Stromal cell of bone marrow (primary cell): Measurements from ENCODE around the gene LRRC74B.
"Not testable (repeated sequence)": the region's sequence is repeated elsewhere in the genome, so short reads cannot be mapped to it uniquely, and the experiment has no call there.

ENCODE experiments used
- DNase-seq: peaks from one replicate; pipeline ENCODE4 v3.0.0-alpha.2; 2012; ENCODE audit warnings: low read depth

LRRC74B gene

DNA sequence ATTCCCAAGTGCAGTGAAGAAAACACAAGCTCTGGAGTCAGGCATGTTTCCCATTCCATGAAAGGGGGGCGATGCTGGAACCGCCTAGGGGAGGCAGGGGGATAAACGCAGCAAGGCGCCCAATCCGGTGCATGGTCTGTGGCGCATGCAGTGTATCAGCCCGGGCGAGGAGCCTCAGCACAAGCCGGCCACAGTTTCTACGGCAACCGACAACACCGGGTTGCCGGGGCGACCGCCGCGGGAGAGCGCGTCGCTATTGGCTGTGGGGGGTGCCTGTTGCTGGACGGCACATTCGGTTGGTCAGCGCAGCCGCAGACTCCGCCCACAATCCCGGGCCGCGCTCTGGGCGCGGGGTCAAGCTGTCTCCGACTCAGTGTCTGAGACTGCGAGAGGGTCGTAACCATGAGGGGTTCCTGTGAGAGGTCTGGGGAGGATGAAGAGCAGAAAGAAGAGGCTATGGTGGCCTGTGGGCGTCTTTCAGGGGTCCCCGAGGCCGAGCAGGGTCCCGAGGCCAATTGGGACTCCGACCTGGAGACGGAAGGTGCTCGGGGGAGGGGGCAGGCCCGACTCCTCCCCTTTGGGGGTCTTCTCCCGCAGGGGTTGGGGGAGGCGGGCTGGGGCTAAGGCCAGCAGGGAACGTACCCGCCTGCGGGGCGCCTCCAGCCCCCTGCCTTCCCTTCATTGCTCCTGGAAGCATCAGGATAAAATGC, at the start of gene LRRC74B:
Gene LRRC74B, plus strand, starts transcription at position 362 of the 710 bp plus-strand sequence. Its CDS starts 41 bp downstream, at position 403.
- DNase-seq, result peak; percentile 90

- no peak for DNase-seq
Observed at GRCh38 chr22:20996031-20996410, 49.7 kb upstream of the LRRC74B start.

- no peak for DNase-seq
Observed at GRCh38 chr22:20996598-20997535, 48.9 kb upstream of the LRRC74B start.

DNA sequence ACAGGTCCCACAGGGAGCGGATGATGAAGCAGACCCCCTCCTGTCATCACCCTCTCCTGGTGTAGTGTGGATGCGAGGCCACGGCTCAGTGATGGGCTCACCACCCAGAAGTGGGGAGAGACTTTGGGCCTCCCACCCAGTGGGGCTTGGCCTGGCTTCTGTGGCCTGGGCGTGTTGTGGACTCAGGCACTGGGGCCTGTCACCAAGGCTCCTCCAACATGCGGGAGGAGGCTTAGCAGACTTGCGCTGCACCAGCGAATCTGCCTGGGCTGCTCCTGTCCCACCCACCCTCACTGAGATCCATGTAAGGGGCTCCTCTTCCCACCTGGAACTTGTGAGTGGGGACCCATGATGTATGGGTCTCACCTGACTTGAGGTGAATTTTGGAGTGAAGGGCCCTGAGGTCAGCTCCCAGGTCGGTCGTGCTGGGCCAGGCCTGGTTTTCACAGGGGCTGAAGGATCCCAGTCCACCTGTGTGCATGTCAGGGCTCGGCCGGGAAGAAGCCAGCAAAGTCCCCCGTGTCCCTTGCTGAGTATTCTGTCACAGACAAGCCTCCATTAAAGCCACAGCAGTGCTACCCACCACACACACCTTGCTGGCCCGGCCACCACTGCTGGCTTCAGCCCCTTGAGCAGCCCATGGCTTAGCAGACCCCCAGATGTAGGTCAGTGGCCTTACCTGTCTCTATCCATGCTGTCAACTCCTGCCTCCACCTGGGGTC, 48.0 kb upstream of the LRRC74B start:
- no peak for DNase-seq

- DNase-seq, result no peak
Observed at GRCh38 chr22:20998411-20999336, 47.1 kb upstream of the LRRC74B start.

- DNase-seq, result no peak
Observed at GRCh38 chr22:20999350-21000206, 46.2 kb upstream of the LRRC74B start.

DNA sequence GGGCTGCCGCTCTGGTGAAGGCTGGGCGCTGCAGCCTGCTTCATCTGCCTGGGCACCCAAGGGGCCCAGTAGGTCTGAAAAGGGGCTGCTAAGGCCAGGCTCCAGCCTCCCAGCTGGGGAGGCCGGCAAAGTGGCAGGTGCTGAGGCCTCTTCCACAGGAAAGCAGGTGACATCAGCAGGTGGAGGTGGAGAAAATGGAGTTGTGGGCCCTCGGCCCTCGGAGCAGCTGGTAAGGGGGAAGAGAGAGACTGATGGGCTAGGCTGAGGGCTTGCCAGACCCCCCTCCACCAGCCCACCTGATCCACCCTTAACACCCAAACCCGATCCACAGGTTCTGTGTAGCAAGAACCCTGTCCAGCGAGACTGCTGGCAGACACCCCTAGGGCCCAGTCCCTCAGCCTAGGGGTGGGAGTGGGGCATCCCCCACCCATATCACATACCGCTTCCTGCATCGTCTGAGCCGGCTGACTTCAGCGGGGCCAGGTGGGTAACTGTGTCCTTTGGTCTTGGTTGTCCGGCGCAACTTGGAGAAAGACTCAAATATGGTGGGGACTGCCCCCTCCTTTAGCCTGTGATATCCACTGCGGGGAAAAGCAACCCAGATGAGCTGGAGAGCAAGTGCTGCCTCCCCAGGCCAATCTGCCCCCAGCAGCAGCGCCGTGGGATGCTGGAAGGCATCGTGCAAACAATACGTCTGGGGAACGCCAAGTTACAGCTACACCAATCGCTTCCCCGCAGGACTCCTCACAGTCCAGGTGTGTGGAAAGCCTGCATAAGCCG, 45.3 kb upstream of the LRRC74B start:
- no peak for DNase-seq

DNA sequence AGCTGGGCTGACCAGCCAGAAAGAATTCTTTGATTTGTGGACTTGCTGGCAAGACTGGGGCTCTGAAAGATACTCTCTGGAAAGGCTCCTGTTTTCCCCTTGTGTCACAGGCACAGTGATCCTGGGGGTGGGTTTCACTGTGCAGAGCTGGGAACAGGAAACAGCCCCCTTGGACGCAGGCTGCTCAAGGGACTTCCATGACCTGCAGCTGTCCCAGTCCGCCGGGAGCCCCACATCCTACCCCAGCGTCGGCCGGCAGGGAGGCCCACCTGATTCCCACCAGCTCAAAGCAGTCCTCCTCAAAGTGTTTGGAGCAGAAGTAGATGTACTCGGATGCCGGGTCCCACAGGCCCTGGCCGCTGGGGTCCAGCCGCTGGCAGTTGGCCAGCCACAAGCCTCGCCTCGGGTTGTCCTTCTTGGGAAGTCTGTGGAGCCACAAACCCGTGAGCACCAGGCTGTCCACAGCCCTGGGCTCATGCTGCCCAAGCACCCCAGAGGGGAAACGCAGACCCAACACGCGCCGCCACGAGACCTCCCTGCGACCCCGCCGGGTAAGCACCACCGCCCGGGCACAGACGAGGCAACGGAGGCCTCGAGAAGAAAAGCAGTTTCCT, 44.7 kb upstream of the LRRC74B start:
- DNase-seq, result no peak

DNA sequence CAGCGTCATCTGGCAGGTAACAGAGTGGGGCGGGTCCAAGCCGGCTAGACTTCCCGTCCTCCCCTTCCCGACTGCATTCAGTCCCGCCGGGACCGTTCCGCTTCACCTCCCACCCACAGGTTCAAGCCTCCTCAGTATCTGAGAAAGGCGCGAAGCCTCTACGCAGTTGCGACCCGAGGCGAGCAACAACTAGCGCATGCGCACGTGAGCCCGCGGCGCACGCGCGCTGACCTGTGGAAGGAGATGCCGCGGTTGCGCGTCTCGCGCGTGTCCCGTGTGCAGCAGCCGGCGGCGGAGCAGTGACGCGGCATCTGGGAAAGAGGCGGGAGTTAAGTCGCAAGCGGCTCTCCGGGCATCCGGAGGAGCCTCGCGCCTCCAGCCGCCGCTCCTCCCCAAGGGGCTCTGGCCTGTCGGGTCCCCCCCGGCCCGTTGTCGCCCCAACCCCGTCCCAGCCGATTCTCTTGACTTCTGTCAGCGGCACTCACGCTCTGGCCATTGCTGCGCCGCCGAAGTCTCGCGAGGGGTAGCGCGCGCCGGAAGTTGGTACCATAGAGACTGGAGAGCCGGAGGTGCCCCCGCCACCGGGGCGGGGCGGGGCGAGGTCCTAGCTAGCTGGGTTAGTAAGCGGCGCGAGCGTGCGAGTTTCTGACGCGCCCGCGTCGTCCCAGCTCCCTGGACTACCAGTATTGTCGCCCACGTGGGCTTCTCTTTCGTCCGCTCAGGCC, 44.0 kb upstream of the LRRC74B start, which contains the start of gene THAP7:
Gene THAP7, minus strand, starts transcription at position 518 of the 725 bp plus-strand sequence. Its CDS starts 207 bp downstream, at position 311.
- DNase-seq, result peak; percentile 87

DNA sequence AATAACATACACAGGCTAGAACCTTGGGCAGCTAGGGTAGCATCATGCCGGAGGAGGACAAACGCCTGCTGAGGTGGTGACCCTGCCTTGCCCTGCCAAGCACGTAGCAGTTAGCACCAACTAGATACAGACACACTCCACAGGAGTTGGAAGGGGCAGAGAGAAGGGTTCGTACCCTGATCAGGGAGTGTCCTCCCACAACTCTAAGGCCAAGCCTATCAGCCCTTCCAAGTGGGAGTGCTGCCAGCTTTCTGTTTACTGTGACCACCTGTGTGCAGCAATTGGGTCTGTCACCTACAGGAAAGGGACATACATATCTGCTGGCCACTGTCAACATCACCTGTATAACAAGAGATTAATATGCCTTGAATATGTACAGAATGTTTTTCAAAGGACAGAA, 42.0 kb upstream of the LRRC74B start:
- no peak for DNase-seq

DNA sequence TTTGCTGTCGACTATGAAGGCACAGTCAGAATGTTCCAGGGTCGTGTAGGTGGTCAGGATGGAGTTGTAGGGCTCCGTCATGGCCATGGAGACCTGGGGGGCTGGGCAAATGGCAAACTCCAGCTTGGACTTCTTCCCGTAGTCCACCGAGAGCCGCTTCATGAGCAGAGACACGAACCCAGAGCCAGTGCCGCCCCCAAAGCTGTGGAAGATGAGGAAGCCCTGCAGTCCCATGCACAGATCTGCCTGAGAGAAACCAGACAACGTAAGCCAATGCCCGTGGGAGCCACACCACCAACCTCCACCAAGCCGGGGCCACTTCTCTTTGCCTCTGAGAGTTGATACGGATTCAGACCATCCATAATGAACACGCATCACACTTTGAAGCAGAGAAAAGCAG, 36.5 kb upstream of the LRRC74B start:
- not testable (repeated sequence) for DNase-seq

DNA sequence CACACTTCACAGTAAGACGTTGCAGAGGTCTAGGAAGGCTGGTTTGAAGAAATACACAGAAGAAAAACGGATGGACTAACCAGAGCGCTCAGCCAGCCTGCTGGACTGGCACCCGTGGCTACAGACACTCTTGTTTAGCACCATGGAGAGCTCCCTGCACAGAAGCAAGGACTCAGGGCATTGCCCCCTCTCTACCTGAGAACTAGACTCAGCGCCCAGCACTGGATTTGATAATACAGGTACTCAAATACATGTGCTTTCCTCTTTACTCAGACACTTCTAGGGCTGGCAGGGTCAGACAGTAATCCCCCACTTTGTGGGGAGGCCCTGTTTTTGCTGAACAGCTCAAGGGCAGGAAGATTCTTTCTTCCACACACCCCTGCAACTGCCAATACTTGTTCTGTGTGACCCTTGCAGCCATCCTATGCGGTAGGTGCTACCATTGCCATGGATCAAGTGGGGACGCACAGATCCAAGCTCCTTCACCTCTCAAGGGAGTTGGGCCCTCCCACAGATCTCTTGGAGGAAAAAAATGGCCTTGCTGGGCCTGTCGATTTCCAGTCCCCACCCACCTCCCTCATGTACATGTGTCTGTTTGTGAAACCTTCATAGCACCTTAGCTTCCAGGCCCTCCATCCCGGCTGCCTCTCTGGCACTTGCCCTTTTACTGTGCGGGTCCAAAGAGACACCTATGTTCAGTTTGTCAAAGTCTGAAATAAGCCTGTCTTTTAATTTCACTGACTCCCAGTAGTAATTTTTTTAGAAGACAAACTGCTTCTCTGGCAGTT, 35.9 kb upstream of the LRRC74B start:
- DNase-seq, result no peak

DNA sequence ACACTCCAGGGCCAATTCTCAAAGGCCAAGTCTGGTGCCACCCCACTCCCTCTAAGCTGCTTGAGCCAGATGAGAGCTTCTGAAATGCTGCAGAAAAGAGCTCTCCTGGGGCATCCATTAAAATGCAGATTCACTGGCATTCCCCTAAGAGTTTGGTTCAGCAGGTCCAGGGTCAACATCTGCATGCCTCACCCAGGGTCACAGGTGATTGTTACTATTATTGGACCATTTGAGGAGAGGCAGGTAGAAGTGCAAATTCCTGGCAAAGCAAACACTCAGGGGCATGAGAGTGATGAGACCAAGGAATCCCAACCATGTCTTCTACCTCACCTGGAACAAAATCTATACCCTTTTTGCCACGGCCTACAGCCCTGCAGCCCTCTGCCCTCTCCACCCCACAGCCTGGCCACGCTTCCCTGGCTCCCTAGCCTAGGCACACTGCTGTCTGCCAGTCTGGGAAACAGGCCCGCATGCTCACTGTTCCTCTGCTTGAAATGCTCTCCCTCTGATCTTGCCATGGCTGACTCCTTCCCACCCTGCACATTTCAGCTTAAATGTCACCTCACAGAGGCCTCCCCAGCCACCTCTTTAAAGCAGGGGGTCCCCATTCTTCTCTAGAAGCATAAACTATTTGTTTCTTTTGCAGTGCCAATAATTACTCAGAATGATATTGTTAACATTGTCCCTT, 35.2 kb upstream of the LRRC74B start:
- DNase-seq, result no peak

- no peak for DNase-seq
Observed at GRCh38 chr22:21012446-21013407, 33.0 kb upstream of the LRRC74B start.

DNA sequence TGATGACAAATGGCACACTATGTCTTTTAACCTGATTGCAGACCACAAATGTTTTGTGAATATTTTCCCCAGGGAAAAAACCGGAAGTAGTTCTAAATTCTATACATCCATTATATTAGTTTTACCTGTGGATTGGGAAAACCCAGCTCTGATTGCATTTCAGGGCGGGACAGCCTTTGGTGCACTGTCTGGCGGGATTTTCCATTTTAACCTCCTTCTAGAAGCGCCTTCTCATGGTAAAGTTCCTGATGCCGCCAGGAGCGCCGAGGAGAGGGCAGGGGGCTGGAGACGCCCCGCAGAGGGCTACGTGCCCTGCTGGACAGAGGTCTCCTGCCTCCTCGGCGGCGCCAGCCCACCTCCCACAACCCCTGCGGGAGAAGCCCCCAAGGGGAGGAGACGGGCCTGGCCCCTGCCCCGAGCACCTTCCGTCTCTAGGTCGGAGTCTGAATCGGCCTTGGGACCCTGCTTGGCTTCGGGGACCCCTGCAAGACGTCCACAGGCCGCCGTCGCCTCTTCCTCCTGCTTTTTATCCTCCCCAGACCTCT, 32.0 kb upstream of the LRRC74B start:
- DNase-seq, result no peak
